Esophagus squamous epithelium (tissue), 5 donors: ENCODE measurements around the gene RXRG. TPM values are rescaled to one million over a fixed set of nuclear protein-coding genes. Genes with fewer than 3 reads are reported as not detected.

ENCODE experiments used
- DNase-seq: peaks from one replicate; lab custom pipeline; 2025; lab: John Stamatoyannopoulos, UW
- H3K27ac ChIP-seq, 4 donors: fragments of 200-600 bp; sonication (generic); one replicate each; pipeline ENCODE4 v1.5.1; 2016 to 2019; ENCODE audit warnings: mild to moderate bottlenecking in 1 of 4
- H3K27me3 ChIP-seq, 4 donors: fragments of 200-600 bp; sonication (generic); 1 replicate in 3 of 4; 2 replicates in 1 of 4; pipeline versions ENCODE4 v1.5.1 to v1.6.0; 2017 to 2021; ENCODE audit warnings: antibody characterized with exemption in 1 of 4
- H3K36me3 ChIP-seq, 3 donors: fragments of 200-600 bp; sonication (generic); one replicate each; pipeline ENCODE4 v1.5.1; 2016 to 2019
- H3K4me1 ChIP-seq, 3 donors: fragments of 200-600 bp; sonication (generic); one replicate each; pipeline ENCODE4 v1.5.1; 2017 to 2019
- H3K4me3 ChIP-seq, 4 donors: fragments of 200-600 bp; sonication (generic); 1 replicate in 3 of 4; 2 replicates in 1 of 4; pipeline ENCODE4 v1.5.1; 2016 to 2019; ENCODE audit warnings: mild to moderate bottlenecking in 2 of 4, moderate library complexity in 1 of 4
- H3K9me3 ChIP-seq, 3 donors: fragments of 200-600 bp; sonication (generic); one replicate each; pipeline ENCODE4 v1.5.1; 2016 to 2019
- CTCF ChIP-seq, 6 experiments: fragments of 450-650 bp in 4 of 6; fragments of 200-600 bp in 2 of 6; sonication (generic) in 2 of 6; IDR thresholded peaks; one replicate each; pipeline ENCODE4 v1.5.1; 2016 to 2019; ENCODE audit warnings: antibody characterized with exemption in 6 of 6, mild to moderate bottlenecking in 4 of 6, moderate library complexity in 4 of 6
- POLR2A ChIP-seq, 4 donors: fragments of 450-650 bp; IDR thresholded peaks; one replicate each; pipeline ENCODE4 v1.6.1; 2017; ENCODE audit warnings: antibody characterized with exemption in 4 of 4, mild to moderate bottlenecking in 4 of 4, moderate library complexity in 3 of 4
- WGBS, 2 donors: methylation state at CpG; one replicate each; pipeline ENCODE4 v1.1.5; 2018; 5-methylcytosine and 5-hydroxymethylcytosine counted together
- intact Hi-C: fragments of 100-400 bp; cut with DNase I; formaldehyde crosslinking; loops from one replicate; pipeline ENCODE4 v1.15.0; 2022
- total RNA-seq, 4 donors: library from RNA; depleted of rRNA; stranded (reverse); fragments of >200 nt; gene quantifications; one replicate each; pipeline ENCODE4 v1.1.0, GENCODE V29; 2016
- donor health status: DM: yes; HTN: yes; CAD: no.

Gene RXRG
- total RNA-seq, 4 donors from 2014 or later = 0.15 to 0.38 TPM; not detected in 2

GRCh38 chr1:165423136-165423535 lies 21.8 kb downstream of the RXRG start:
- no peak overlapping the region for H3K4me3 ChIP-seq
- H3K36me3 ChIP-seq = no peaks in the 10 kb centered on the region
- H3K9me3 ChIP-seq = no peaks in the 10 kb centered on the region
- intact Hi-C loops = no loop called here
- no peaks in the 10 kb centered on the region for H3K27me3 ChIP-seq
- TF ChIP-seq POLR2A (IDR thresholded peaks at IDR 0.05) (no peak), CTCF (IDR thresholded peaks at IDR 0.05) (no peak)
- H3K27ac ChIP-seq = no peak overlapping the region
- DNase-seq = no peak
- H3K4me1 ChIP-seq = peaks cover 0 to 31% (median 12%) of the 10 kb centered on the region in 3 donors
- WGBS, 2 donors = 61 to 78% methylated on average over 2 to 5 of the region's 5 CpGs

- Histone ChIP-seq H3K4me3 (no peak overlapping the region), H3K27ac (no peak overlapping the region), H3K9me3 (no peaks in the 10 kb centered on the region), H3K27me3 (peaks cover 0 to 7% (median 0%) of the 10 kb centered on the region in 4 donors), H3K36me3 (no peaks in the 10 kb centered on the region), H3K4me1 (peaks cover 0 to 29% (median 12%) of the 10 kb centered on the region in 3 donors)
- TF ChIP-seq CTCF (IDR thresholded peaks at IDR 0.05) (no peak), POLR2A (IDR thresholded peaks at IDR 0.05) (no peak)
- 42 to 49% methylated on average over 2 of the region's 2 CpGs for WGBS, 2 donors
- intact Hi-C loops = no loop called here
- DNase-seq = no peak
These were observed 24.3 kb downstream of the RXRG start for GRCh38 chr1:165420655-165421054.

- 7 to 60% methylated on average over 1 to 2 of the region's 2 CpGs for WGBS, 2 donors
- no peaks in the 10 kb centered on the region for H3K36me3 ChIP-seq
- no peak for TF ChIP-seq CTCF (IDR thresholded peaks at IDR 0.05)
- no peak for TF ChIP-seq POLR2A (IDR thresholded peaks at IDR 0.05)
- no peaks in the 10 kb centered on the region for H3K9me3 ChIP-seq
- H3K27ac ChIP-seq = no peak overlapping the region
- intact Hi-C loops = no loop called here
- H3K27me3 ChIP-seq = peaks cover 0 to 7% (median 0%) of the 10 kb centered on the region in 4 donors
- H3K4me3 ChIP-seq = no peak overlapping the region
- peaks cover 0 to 21% (median 12%) of the 10 kb centered on the region in 3 donors for H3K4me1 ChIP-seq
- no peak for DNase-seq
These were observed 25.1 kb downstream of the RXRG start for GRCh38 chr1:165419839-165420238.

- intact Hi-C loops = no loop called here
- Histone ChIP-seq H3K4me3 (no peak overlapping the region), H3K27ac (no peak overlapping the region), H3K27me3 (peaks cover 0 to 7% (median 0%) of the 10 kb centered on the region in 4 donors), H3K36me3 (no peaks in the 10 kb centered on the region), H3K9me3 (no peaks in the 10 kb centered on the region), H3K4me1 (peaks cover 0 to 6% (median 4%) of the 10 kb centered on the region in 3 donors)
- TF ChIP-seq POLR2A (IDR thresholded peaks at IDR 0.05) (no peak), CTCF (IDR thresholded peaks at IDR 0.05) (no peak)
- DNase-seq = no peak
These were observed 26.7 kb downstream of the RXRG start for GRCh38 chr1:165418195-165418594.

- no peak overlapping the region for H3K4me3 ChIP-seq
- H3K36me3 ChIP-seq = no peaks in the 10 kb centered on the region
- intact Hi-C loops = no loop called here
- no peak for DNase-seq
- H3K27me3 ChIP-seq = peaks cover 0 to 8% (median 0%) of the 10 kb centered on the region in 4 donors
- peaks cover 0 to 6% (median 0%) of the 10 kb centered on the region in 3 donors for H3K4me1 ChIP-seq
- TF ChIP-seq POLR2A (IDR thresholded peaks at IDR 0.05) (no peak), CTCF (IDR thresholded peaks at IDR 0.05) (no peak)
- H3K9me3 ChIP-seq = no peaks in the 10 kb centered on the region
- WGBS, 2 donors = 85 to 91% methylated on average over 11 of the region's 11 CpGs
- no peak overlapping the region for H3K27ac ChIP-seq
These were observed 28.1 kb downstream of the RXRG start for GRCh38 chr1:165416876-165417275.
